HepG2 (cell line): ENCODE results near the gene LITAF. TPM values are rescaled to one million over a fixed set of nuclear protein-coding genes. Genes with fewer than 3 reads are reported as not detected.
A peak's percentile ranks its signal among the peaks of the same experiment; 100 is the strongest.

Experiments used
- ATF5 ChIP-seq: sonication (generic); formaldehyde crosslinking; IDR thresholded peaks from 2 replicates; pipeline ENCODE4 v1.4.0; 2020; ENCODE audit warnings: mild to moderate bottlenecking, low read depth, missing genetic modification reagents
- CREB1 ChIP-seq, 2 experiments: fragments of 450-650 bp in 1 of 2; IDR thresholded peaks; 2 replicates each; pipeline ENCODE4 v1.6.1; 2016 to 2017; ENCODE audit warnings: control low read depth in 1 of 2, mild to moderate bottlenecking in 1 of 2, missing compliant biosample characterization in 1 of 2, missing genetic modification characterization in 1 of 2
- EP300 ChIP-seq, 3 experiments: sonication (generic) in 1 of 3; formaldehyde crosslinking in 1 of 3; IDR thresholded peaks; 2 replicates each; pipeline versions ENCODE4 v1.5.1 to v1.6.1; 2011 to 2020; ENCODE audit warnings: low read depth in 2 of 3, low read length in 2 of 3, borderline replicate concordance in 1 of 3, improper control_type of control experiment in 1 of 3, mild to moderate bottlenecking in 1 of 3, missing genetic modification reagents in 1 of 3, moderate library complexity in 1 of 3
- ESRRA ChIP-seq: sonication (generic); formaldehyde crosslinking; IDR thresholded peaks from 2 replicates; pipeline ENCODE4 v1.5.1; 2020; ENCODE audit warnings: mild to moderate bottlenecking, low read depth, missing genetic modification reagents
- FLYWCH1 ChIP-seq: sonication (generic); formaldehyde crosslinking; IDR thresholded peaks from 2 replicates; pipeline ENCODE4 v1.8.1; 2023; ENCODE audit warnings: mild to moderate bottlenecking, missing genetic modification reagents
- FOXK1 ChIP-seq: sonication (generic); formaldehyde crosslinking; IDR thresholded peaks from 2 replicates; pipeline ENCODE4 v1.4.0; 2020; ENCODE audit warnings: low read depth, missing genetic modification reagents, borderline replicate concordance
- GZF1 ChIP-seq: sonication (generic); formaldehyde crosslinking; IDR thresholded peaks from 2 replicates; pipeline ENCODE4 v1.5.1; 2020; ENCODE audit warnings: mild to moderate bottlenecking, missing genetic modification reagents
- HOMEZ ChIP-seq: IDR thresholded peaks from 2 replicates; pipeline ENCODE4 v1.6.1; 2016; ENCODE audit warnings: low read depth
- IRX3 ChIP-seq: sonication (generic); formaldehyde crosslinking; IDR thresholded peaks from 2 replicates; pipeline ENCODE4 v1.8.1; 2023; ENCODE audit warnings: mild to moderate bottlenecking, low read depth, missing genetic modification reagents, borderline replicate concordance
- MEF2D ChIP-seq: sonication (generic); formaldehyde crosslinking; IDR thresholded peaks from 2 replicates; pipeline ENCODE4 v1.5.1; 2020; ENCODE audit warnings: mild to moderate bottlenecking, missing genetic modification reagents
- MTF2 ChIP-seq: sonication (generic); formaldehyde crosslinking; IDR thresholded peaks from 2 replicates; pipeline ENCODE4 v1.5.0; 2020; ENCODE audit warnings: missing genetic modification reagents, borderline replicate concordance
- SMARCE1 ChIP-seq: fragments of 450-650 bp; IDR thresholded peaks from 2 replicates; pipeline ENCODE4 v1.6.1; 2017; ENCODE audit warnings: borderline replicate concordance
- USF2 ChIP-seq, 2 experiments: sonication (generic) in 1 of 2; formaldehyde crosslinking in 1 of 2; IDR thresholded peaks; 2 replicates each; pipeline versions ENCODE4 v1.5.1 to v1.6.1; 2011 to 2020; ENCODE audit warnings: borderline replicate concordance in 1 of 2, low read depth in 1 of 2, low read length in 1 of 2, mild to moderate bottlenecking in 1 of 2, missing genetic modification reagents in 1 of 2, moderate library complexity in 1 of 2
- ZNF512 ChIP-seq: sonication (generic); formaldehyde crosslinking; IDR thresholded peaks from 2 replicates; pipeline ENCODE4 v1.4.0; 2020; ENCODE audit warnings: mild to moderate bottlenecking, missing genetic modification reagents
- ZNF530 ChIP-seq: sonication (generic); formaldehyde crosslinking; IDR thresholded peaks from 2 replicates; pipeline ENCODE4 v1.5.0; 2020; ENCODE audit warnings: low read depth, mild to moderate bottlenecking, missing genetic modification reagents
- ZNF558 ChIP-seq: sonication (generic); formaldehyde crosslinking; IDR thresholded peaks from 2 replicates; pipeline ENCODE4 v1.9.0; 2022; ENCODE audit warnings: mild to moderate bottlenecking, missing genetic modification reagents, borderline replicate concordance
- ZNF709 ChIP-seq: sonication (generic); formaldehyde crosslinking; IDR thresholded peaks from 2 replicates; pipeline ENCODE4 v1.5.0; 2020; ENCODE audit warnings: mild to moderate bottlenecking, missing genetic modification reagents
- ZNF775 ChIP-seq: sonication (generic); formaldehyde crosslinking; IDR thresholded peaks from 2 replicates; pipeline ENCODE4 v1.4.0; 2020; ENCODE audit warnings: missing genetic modification reagents, mild to moderate bottlenecking, moderate library complexity, borderline replicate concordance
- ZNF776 ChIP-seq: sonication (generic); formaldehyde crosslinking; IDR thresholded peaks from 2 replicates; pipeline ENCODE4 v1.4.0; 2020; ENCODE audit warnings: mild to moderate bottlenecking, missing genetic modification reagents
- ZNF790 ChIP-seq: sonication (generic); formaldehyde crosslinking; IDR thresholded peaks from 2 replicates; pipeline ENCODE4 v1.8.0; 2022; ENCODE audit warnings: missing genetic modification reagents, mild to moderate bottlenecking, borderline replicate concordance
- ZNF792 ChIP-seq: IDR thresholded peaks from 2 replicates; pipeline ENCODE4 v1.6.1; 2016
- polyA plus RNA-seq, 8 experiments: library from polyadenylated mRNA; depleted of rRNA in 3 of 8; stranded (reverse) in 7 of 8; unstranded in 1 of 8; fragments of >200 nt; fragmentation: Illumina TruSeq in 4 of 8; extraction: Trizol in 4 of 8; gene quantifications; 2 replicates each; pipeline versions ENCODE4 v1.2.1 to v1.2.3, GENCODE V29; 2011 to 2016; ENCODE audit warnings: low read depth in 4 of 8, missing spikeins in 1 of 8, mixed read lengths in 1 of 8; ENCODE audit not compliant: insufficient read depth in 1 of 8
- total RNA-seq, 5 experiments: library from RNA; depleted of rRNA; stranded (reverse); fragments of >200 nt; fragmentation: Illumina TruSeq; extraction: Trizol; gene quantifications; 2 replicates each; pipeline ENCODE4 v1.2.3, GENCODE V29; 2016; ENCODE audit warnings: low read depth in 1 of 5

The LITAF gene
- total and polyA plus RNA-seq, 2 of the 13 experiments (the other 11 are each of a cell fraction or from before 2014, with no cell fraction given) = 80.1 to 141 TPM

GRCh38 chr16:11613381-11614303 is 26.9 kb upstream of the LITAF start (continued):
- no peak for TF ChIP-seq GZF1
- no peak for TF ChIP-seq ZNF558 (CRISPR knock-in tag)
- TF ChIP-seq ZNF790 (CRISPR knock-in tag) = no peak
- no peak for TF ChIP-seq SMARCE1
- TF ChIP-seq ZNF775 (CRISPR knock-in tag) = no peak
- no peak for TF ChIP-seq ZNF709
- no peak for TF ChIP-seq CREB1 (IDR thresholded peaks at IDR 0.05)
- TF ChIP-seq CREB1 (CRISPR knock-in tag; IDR thresholded peaks at IDR 0.05) = no peak
- TF ChIP-seq MTF2 = 0 out of 2 replicates have a peak, but pooled peaks have one; percentile 43
- TF ChIP-seq HOMEZ (CRISPR knock-in tag) = 0 out of 2 replicates have a peak, but pooled peaks have one; percentile 37
- no peak for TF ChIP-seq USF2 (IDR thresholded peaks at IDR 0.05; ENCODE audit: low read depth, low read length)
- no peak for TF ChIP-seq USF2 (CRISPR knock-in tag; IDR thresholded peaks at IDR 0.05; ENCODE audit: borderline replicate concordance)
- TF ChIP-seq MEF2D (CRISPR knock-in tag) = no peak; the same call in 1 of the 2 replicates
- TF ChIP-seq ESRRA = 0 out of 2 replicates have a peak, but pooled peaks have one; percentile 48
- no peak for TF ChIP-seq ZNF792 (CRISPR knock-in tag)
- TF ChIP-seq EP300 (IDR thresholded peaks at IDR 0.05; ENCODE audit: low read depth in 2 of 2, low read length in 2 of 2) = peak in 1 of 2 experiments; percentile 72; a peak in 3 of 4 replicates
- TF ChIP-seq EP300 (CRISPR knock-in tag; IDR thresholded peaks at IDR 0.05; ENCODE audit: borderline replicate concordance) = peak; percentile 90
- peak; percentile 27; the same call in 1 of the 2 replicates for TF ChIP-seq ZNF776
- no peak for TF ChIP-seq ZNF530
- TF ChIP-seq IRX3 (CRISPR knock-in tag) = no peak
- TF ChIP-seq ATF5 (CRISPR knock-in tag) = peak; percentile 61; the same call in 1 of the 2 replicates
- no peak for TF ChIP-seq ZNF512 (CRISPR knock-in tag)
- peak; percentile 81; the same call in 1 of the 2 replicates for TF ChIP-seq FOXK1 (CRISPR knock-in tag)
- TF ChIP-seq FLYWCH1 (CRISPR knock-in tag) = no peak
